GM12878 (cell line): ENCODE measurements around the gene LYSMD1.

Experiments
- CTCF ChIP-seq, 3 experiments: IDR thresholded peaks in 2 of 3; conservative IDR thresholded peaks in 1 of 3; 2 replicates each; pipeline ENCODE4 v1.5.1; 2011; ENCODE audit warnings: low read depth in 3 of 3, low read length in 3 of 3, mild to moderate bottlenecking in 3 of 3, control low read depth in 2 of 3, moderate library complexity in 2 of 3, inconsistent platforms in 1 of 3, mixed read lengths in 1 of 3; ENCODE audit not compliant: control insufficient read depth in 2 of 3, insufficient read depth in 1 of 3; ENCODE audit errors: extremely low read depth in 1 of 3
- HDGF ChIP-seq: fragments of 450-650 bp; IDR thresholded peaks from 2 replicates; pipeline ENCODE4 v1.6.1; 2016; ENCODE audit warnings: antibody characterized with exemption
- JUND ChIP-seq: IDR thresholded peaks from 2 replicates; pipeline ENCODE4 v1.6.1; 2012; ENCODE audit warnings: low read depth, mild to moderate bottlenecking, low read length, improper control_type of control experiment, moderate library complexity
- ZNF274 ChIP-seq: IDR thresholded peaks from one replicate; pipeline ENCODE4 v1.8.0; 2011; ENCODE audit not compliant: insufficient read length, insufficient read depth

GRCh38 chr1:151210830-151211229, 45.1 kb upstream of the LYSMD1 start:
- TF ChIP-seq CTCF (IDR thresholded peaks at IDR 0.05 in 2 of 3, conservative IDR thresholded peaks at IDR 0.05 in 1 of 3; ENCODE audit: control insufficient read depth in 2 of 3, extremely low read depth in 1 of 3, insufficient read depth in 1 of 3, low read depth in 3 of 3, low read length in 3 of 3) (no peak), ZNF274 (no peak), HDGF (no peak), JUND (no peak)
